GM18858 (cell line): Measurements from ENCODE around the gene CSPG4.
"Not testable (repeated sequence)": the region's sequence is repeated elsewhere in the genome, so short reads cannot be mapped to it uniquely, and the experiment has no call there.

Experiments
- ATAC-seq: cut with Tn5 transposase; IDR thresholded peaks from one replicate; pipeline ENCODE4 v1.9.1; 2021; ENCODE audit not compliant: unreplicated experiment

The CSPG4 gene

DNA sequence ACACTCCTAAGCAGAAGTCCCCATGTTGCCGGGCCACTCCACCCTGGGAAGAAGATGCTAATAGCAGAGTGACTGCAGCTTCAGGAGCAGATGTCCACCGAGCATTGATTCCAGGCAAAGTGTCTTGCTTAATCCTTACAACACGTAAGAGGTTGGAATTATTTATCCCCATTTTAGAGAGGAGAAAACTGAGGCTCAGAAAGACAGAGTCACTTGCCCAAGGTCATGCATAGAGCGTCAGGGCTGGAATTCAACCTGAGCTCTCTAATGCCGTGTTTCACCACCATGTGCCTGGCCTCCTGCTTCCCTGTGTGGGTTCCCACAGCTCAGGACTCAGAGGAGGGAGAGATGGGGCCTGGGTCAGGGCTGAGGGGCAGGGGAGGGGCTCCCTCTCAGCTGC, 7.3 kb downstream of the CSPG4 start:
- ATAC-seq: not testable (repeated sequence)

DNA sequence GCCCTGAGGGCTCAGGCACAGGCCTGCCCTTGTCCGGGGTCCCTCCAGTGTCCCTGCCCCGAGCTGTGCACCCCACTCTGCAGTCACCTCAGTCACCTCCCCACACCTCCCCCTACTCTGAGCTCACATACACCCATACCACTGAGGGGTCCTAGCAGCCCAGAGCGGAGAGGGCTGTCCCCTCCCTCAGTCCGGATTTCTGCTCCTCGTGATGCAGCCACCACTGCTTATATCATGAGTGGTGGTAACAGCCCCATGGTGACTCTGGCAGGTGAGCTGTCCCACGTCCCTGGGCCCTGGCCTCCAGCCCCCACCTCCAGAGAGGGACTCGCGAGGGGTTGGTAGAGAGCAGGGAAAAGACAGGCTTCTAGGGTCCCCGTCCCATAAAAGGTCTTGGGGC, 8.0 kb downstream of the CSPG4 start:
- no peak for ATAC-seq

DNA sequence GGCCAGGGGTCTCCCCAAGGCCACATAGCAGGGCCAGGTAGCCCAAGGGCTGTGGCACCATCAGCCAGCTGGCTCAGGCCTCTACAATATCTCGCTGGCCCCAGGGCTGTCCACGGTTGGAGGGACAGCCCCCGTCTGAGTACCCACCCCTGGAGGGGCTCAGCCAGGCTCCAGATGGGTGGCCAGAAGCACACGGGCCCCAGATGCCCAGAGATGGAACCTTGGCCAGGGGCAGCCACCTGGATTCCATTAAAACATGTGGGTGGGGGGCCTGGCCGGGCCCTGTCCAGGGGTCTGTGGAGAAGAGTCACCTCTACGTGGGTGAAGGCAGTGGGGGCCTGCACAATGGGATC, 8.4 kb downstream of the CSPG4 start:
- no peak for ATAC-seq

DNA sequence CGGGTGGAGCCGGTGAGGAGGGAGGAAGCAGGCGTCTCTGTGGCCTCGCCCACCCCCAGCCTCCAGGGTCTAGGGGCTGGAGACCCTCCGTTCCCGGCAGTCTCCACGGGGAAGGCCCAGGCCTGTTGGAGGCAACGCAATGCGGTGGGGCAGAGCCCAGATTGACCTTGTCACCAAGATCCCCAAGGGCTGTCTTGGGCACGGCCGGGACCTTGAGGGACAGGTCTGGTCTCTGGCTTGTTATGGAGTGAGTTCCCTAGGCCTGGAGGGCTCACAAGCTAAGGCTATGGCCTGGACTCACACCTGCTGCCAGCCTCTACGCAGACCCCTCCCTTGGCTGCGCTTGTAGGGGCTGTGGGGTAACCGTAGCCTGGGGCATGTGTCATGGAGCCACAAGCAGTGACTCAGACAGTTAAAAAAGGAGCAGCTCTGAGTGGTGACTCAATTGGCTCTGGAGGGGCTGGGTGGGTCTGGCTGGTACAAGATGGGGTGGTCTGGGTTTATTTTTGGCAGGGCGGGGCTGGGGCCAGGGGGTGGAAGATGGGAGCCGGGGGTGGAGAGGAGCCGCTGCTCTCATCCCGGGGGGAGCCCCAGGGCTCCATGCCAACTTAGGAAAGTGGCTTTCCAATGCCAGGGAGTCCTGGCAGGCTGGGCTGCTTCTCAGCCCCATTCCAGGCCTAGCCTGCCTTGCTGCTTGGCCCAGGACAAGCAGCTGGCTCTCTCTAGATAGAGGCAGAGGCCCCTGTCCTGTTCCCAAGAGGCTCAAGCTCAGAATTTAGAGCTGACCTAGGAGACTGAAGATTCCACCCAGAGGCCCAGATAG, 9.0 kb downstream of the CSPG4 start:
- ATAC-seq: not testable (repeated sequence)

DNA sequence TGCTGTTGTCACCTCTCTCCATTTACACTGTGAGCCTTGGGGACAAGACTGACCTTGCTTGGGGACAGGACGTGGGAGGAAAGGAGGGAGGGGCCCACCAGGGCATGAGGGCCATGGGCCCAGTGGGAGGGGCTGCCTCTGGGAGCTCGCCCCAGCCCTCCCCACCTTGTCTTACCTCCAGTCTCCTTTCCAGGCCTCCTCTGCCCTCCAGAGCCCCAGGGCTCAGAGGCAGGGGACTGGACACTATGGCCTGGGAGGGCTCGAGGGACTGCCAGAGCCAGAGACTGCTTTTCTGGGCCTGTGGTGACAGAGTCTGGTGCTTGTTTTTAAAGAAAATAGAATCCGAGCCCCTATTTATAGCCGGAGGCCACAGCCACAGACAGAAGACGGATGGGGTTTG, 10.2 kb downstream of the CSPG4 start:
- no peak for ATAC-seq

DNA sequence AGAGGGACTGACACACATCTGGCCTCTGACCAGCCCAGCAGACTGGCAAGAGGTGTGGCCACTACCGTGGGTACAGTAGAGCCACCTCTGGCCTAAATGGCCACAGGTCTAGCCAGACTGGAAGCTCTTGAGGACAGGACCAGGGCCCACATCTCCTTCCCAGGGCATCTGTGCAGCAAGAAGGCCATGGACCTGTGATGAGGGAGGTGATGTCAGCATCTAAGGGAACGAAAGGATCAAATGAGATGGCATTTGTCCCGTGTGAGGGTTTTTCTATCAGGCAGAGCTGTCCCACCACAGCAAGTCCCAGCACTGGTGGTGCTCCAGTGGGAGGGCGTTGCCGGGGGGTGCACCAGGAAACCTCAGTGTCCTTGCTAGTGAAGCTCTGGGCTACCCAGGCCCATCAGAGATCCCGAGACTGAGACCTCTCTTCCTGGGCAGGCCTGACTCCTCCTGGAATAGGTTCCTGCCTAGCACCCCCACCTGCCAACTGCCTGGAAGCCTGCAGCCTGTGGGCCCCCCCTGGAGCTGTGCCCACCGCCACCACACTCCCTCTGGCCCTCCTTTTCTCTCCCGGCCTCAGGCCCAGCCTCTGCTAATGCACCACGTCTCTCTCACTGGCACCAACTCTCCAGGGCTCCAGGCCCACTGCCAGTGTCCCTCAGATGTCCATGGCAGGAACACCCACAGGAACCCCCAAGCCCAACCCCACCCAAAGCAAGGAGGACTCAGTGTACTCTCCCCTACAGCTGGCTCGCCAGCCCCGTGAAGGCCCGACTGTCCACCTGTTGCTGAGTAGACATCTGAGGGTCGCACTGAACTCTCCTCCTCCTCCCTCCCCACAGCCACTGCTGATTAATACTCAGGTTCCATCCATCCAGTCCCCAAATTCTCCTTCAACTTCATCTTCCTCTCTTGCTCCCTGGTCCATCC, 11.3 kb downstream of the CSPG4 start:
- ATAC-seq: not testable (repeated sequence)

DNA sequence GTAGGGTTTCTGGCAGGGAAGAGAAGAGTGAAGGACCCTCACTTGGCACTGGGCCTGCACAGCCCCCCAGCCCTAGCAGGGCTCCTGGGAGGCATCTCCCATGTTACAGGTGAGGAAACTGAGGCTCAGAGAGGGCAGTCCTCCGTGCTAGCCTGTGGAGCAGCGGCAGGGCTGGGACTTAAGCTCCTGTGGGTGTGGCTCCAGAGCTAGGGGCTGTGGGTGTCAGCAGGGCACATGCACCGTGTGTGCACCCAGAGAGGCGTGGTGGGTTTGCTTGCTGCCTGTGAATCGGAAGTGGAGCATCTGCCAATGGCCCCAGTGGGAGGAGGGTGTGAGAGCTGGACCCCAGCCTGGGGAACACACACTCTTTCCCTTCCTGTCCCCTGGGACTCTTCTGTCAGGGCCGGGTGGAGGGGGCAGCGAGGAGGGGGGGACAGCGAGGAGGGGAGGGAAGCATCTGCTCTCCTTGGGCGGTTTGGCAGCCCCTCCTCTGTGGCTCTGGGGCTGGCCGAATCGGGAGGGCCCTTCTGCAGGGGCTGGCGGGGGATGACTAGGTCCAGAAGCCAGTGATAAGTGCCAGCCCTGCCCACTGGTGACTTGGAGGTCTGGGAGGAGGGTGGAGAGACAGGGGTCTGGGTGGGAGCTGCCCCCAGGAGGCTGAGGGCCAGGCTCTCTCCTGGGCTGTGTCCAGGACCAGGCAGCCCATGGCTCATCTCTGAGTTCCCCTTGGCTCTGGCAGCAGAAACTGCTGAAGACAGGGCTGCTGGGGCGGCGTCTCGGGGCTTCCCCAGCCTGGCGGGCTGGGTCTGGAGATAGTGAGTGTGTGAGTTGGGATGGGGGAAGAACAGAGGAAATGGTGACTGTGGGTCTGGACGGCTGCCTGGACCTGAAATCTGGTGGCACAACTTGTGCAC, 12.4 kb downstream of the CSPG4 start:
- not testable (repeated sequence) for ATAC-seq

DNA sequence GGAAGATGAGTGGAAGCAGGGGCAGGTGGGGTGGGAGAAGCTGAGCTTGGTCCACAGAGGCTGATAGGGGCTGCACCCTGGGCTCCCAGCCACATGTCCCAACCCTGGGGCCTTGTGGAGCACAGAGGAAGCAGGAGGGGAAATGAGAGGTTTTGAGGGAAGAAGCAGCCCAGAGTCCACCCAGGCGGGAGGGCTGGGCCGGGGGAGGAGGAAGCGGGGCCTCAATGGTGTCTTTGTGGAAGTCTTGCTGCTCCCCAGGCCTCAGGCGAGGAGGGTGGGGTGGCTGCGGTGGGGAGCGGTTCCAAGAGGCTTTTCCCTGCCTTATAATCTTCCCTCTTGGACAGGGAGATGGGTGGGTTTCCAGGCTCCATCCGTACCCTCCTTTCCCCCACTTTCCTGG, 13.1 kb downstream of the CSPG4 start:
- ATAC-seq: not testable (repeated sequence)

DNA sequence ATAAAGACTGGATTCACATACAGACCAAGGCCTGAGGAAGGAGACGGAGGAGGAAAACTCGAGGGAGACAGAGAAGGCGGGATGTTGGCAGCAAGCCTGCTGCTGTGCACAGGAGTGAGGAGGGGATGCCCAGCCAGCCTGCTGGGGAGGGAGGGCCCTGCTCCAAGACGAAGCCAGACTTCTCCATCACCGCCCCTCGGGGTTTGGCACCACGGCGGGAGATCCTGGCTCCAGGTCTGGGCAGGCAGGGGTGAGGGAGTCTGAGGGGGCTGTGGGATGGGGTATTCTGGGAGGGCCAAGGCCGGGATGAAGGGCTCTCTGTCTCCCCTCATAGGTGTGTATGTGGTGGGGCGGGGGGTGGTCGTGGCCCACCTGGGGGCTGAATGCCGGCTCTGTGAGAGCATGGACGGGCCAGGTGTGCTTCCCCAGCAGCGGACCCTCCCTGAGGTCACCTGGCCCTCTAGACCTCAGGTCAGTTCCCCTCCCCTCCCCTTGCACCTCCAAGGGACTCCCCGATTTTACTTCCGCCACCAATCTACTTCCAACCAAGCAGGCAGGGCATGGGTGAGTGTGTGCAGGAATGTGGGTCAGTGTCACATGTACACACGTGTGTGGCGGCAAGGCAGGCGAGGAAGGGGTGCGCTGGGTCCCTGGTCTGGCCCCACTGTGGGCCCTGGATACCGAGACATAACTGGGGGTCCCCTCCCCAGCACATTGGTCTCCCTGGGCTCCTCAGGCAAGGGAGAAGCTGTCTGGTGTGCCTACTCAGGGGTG, 14.5 kb downstream of the CSPG4 start:
- not testable (repeated sequence) for ATAC-seq

DNA sequence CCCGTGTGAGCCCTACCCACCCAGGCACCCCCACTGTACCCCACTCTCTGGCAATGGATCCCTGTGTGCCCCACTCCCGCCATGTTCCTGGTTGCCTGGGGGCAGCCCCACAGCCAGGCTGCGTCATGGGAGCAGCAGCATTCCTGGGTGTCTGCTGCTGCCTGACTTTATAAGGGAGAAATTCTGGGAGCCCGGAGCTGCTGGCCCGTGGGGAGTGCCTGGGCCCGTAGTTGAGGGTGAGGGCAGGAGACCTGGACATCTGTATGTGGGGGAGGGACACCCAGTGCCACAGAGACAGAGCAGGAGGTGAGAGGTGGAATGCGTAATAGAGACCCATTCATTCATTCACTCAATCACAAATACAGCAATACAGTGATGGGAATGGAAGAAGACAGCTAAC, 15.1 kb downstream of the CSPG4 start:
- no peak for ATAC-seq

DNA sequence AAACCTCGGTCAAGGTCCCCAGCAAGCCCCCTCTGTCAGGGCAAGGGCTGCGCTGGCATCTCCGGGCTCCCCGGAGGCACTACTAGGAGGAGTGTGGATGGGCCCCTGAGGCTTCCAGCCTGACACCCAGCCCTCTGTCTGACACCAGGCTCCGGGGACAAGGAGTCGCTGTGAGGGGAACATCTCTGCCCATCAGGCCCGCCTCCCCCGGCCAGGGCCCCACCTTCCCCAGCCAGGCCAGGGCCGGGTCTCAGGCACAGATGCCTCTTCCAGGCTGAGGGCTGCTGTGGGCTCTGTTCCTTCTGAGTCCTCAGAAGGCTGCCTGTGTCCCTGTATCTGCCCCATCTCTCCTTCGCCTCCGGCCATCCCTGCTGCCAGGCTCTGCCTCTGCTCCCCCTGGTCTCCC, 15.8 kb downstream of the CSPG4 start:
- ATAC-seq: no peak

DNA sequence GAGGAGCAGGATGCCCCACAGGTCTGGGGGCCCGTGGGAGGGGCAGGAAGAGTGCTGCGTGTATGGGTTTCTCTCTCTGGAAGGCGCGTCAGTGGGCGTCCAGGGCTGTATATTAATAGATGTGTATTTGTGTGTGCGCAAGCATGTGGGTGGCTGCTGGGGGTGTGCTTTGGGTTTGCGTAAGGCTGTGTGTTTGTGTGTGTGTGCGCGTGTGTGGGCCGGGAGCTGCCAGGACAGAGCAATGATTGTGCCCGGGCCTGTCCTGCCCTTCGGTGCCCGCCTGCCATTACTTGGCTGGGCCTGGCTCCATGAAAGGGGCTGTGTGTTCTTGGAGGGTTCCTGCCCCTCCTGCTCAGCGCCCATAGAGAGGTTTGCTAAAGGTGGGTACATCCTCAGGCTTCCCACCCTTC, 16.3 kb downstream of the CSPG4 start:
- no peak for ATAC-seq

DNA sequence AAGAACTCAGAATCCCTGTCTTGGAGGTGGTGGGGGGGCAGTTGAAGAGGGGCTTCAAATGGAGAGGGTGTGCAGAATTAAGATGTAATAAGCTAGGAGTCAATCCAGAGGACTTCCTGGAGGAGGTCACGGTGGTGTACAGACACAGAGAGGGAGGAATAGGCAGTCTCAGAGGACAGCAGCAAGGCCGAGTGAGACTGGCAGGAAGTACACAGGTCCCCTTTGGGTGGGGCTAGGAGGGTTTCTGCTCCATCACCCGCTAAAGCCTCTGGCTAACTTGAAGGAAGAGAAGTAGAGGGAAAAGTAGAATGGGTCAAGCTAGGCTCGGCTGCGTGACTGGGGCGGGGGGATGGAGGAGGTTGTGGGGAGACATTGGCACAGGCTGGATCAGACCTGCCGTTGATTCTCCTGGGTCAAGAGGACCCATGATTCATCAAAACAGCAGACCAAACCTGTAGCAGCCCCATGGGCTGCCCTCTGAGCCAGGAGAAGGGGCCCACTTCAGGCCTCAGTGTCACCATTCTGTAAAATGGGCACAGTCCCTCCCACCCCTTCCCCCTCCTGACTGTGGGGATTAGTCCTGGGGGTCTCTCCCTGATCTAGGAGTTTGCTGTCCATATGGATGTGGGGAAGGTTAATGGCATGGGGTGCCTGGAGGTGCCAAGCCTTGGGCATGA, 16.9 kb downstream of the CSPG4 start:
- no peak for ATAC-seq

DNA sequence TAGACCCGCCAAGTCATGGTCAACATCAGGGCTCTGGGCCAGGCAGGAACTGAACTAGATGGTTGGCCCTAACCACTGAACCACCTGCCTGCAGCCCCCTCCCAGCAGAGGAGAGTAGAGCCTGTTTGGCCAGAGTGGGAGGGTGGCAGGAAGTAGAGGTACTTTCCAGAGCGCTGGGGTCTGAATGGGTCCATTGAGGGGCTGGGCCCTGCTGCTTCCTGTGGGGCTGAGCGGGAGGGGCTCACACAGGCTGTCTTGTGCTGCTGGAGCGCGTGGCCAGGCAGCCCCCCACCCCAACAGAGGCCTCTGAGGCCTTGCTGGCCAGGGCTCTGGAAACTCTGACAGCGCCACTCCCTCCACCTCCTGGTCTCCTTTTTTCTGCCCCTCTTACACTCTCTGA, 17.4 kb downstream of the CSPG4 start:
- ATAC-seq: no peak

DNA sequence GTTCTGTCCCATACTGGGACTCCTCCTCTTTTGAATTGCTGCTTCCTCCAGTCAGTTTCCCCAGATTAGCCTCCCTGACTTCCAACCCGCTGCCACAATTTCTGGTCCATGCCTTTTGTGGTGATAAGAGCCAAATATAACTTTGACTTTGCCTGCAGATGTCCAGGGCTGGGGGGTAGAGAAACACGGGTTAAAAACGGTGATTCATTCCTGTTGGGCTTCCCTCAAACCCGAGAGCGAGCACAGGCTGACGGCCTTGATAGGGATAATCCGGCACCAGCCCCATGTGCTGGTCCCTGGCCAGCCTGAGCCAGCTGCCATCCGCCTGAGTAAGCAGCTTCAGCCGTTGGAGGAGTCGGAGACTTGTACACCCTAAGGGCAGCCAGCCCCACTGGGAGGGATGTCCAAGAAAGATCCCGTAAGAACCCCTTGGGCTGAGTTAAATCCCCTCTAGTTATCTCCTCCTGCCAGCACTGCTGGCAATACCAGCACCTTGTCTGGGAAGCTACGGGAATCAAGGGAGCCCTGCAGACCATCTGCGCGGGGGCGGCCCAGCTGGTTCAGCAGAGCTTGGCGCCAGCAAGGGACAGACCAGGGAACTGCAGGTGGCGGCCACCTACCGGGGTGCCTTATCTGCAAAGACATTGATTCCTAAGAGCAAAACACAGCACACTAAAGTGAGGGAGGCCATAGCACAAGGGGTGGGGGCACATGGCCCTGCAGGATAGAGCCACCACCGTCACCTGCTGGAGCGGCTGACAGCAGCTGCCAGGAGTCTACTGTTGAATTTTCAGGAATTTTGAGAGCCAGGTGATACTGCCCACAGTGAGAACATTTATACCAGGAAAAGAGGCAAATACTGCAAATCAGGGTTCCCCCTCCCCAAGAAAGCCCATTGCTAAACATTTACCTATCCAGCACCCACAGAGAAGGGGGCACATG, 18.1 kb downstream of the CSPG4 start:
- ATAC-seq: no peak

DNA sequence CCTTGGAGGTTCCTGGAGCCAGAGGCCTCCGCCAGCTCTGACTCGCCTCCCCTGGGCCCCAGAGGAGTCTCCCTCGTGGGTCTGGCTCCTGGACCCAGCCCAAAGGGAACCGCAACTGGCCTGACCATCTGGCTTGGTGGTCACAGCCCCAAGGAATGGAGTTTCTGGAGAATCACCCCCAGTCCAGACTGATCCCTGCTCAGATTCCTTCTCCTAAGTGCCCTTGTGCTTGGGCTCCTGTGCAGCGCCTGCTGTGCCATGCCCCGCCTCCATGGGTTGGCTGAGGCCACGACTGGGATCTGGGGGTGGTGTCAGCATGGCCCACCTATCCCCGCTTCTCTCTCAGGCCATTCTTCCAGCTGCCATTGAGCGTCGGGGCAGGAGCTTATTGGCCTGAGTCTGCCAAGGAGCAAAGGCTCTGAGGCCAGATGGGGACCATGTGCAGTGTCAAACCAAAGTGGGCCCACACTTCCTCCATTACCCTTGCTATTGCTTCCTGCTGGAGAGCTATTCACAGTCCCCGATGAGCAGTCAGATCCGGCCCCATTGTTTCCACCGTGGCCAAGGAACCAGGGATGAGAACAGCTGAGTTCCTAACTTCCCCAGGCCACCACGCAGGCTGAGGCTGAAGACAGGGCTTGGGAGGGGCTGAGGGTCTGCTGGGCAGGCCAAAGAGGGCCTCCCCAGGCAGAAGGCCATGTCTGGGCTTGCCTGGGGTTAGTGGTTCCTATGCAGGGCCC, 19.0 kb downstream of the CSPG4 start:
- no peak for ATAC-seq

DNA sequence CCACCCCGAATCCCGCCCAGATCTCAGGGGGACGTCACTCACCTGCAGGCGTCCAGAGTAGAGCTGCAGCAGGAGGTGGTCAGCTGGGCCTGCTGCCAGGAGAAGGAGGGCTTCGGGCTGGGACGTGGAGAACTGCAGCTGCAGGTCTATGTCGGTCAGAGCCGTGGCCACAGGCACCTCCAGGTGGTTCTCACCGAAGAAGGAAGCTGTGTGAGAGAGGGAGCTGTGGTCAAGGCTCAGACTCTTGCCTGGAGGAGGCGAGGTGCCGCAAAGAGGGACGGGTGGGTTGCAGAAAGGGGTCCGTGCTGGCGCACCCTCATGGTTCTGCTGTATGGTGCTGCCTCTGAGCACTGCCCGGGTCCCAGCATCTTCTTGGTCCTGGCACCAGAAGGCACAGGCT, 19.6 kb downstream of the CSPG4 start:
- not testable (repeated sequence) for ATAC-seq

DNA sequence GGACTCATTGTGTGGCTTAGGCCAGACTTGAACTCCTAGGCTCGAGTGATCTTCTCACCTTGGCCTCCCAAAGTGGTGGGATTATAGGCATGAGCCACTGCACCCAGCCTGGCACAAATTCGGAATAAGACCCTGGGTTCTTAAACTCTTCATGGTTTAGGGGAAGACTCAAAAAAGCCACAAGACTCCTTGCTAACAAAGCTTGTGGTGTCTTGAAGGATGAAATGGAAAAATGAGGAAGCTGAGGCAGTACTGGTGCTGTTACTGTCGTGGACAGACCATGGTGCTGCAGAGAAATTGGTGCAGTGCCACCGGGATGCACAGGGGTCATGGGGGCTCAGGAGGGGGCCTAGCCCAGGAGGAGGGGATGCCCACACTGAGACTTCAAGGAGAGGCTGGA, 20.3 kb downstream of the CSPG4 start:
- ATAC-seq: not testable (repeated sequence)
